GM15510 (cell line): ENCODE results near the gene TWSG1.

Source experiments
- POLR2A ChIP-seq: IDR thresholded peaks from 3 replicates; pipeline ENCODE4 v1.6.1; 2011; ENCODE audit warnings: borderline replicate concordance; ENCODE audit not compliant: insufficient read length; ENCODE audit errors: extremely low read depth

Gene TWSG1

GRCh38 chr18:9329471-9329870 is 5.1 kb upstream of the TWSG1 start:
- TF ChIP-seq POLR2A: no peak

- no peak for TF ChIP-seq POLR2A
Measured at GRCh38 chr18:9330419-9330818, 4.2 kb upstream of the TWSG1 start.

- TF ChIP-seq POLR2A: no peak
Measured at GRCh38 chr18:9333441-9334328, 888 bp upstream of the TWSG1 start.

- no peak for TF ChIP-seq POLR2A
Measured at GRCh38 chr18:9334973-9335696, 562 bp downstream of the TWSG1 start.

GRCh38 chr18:9335697-9336045 is 1.1 kb downstream of the TWSG1 start:
- no peak for TF ChIP-seq POLR2A

- TF ChIP-seq POLR2A: no peak
Measured at GRCh38 chr18:9336827-9337226, 2.3 kb downstream of the TWSG1 start.

- no peak for TF ChIP-seq POLR2A
Measured at GRCh38 chr18:9337873-9338272, 3.3 kb downstream of the TWSG1 start.

GRCh38 chr18:9340472-9340871 is 5.9 kb downstream of the TWSG1 start:
- no peak for TF ChIP-seq POLR2A

- TF ChIP-seq POLR2A: no peak
Measured at GRCh38 chr18:9343577-9343976, 9.0 kb downstream of the TWSG1 start.

- TF ChIP-seq POLR2A: no peak
Measured at GRCh38 chr18:9346775-9347174, 12.2 kb downstream of the TWSG1 start.

GRCh38 chr18:9348079-9348671 is 13.6 kb downstream of the TWSG1 start:
- no peak for TF ChIP-seq POLR2A

- TF ChIP-seq POLR2A: no peak
Measured at GRCh38 chr18:9348766-9349165, 14.2 kb downstream of the TWSG1 start.

GRCh38 chr18:9353596-9353995 is 19.0 kb downstream of the TWSG1 start:
- no peak for TF ChIP-seq POLR2A

GRCh38 chr18:9354256-9354655 is 19.7 kb downstream of the TWSG1 start:
- TF ChIP-seq POLR2A: no peak

GRCh38 chr18:9356976-9357375 is 22.4 kb downstream of the TWSG1 start:
- no peak for TF ChIP-seq POLR2A
